Measurements from ENCODE around the gene SGMS1.

DNA sequence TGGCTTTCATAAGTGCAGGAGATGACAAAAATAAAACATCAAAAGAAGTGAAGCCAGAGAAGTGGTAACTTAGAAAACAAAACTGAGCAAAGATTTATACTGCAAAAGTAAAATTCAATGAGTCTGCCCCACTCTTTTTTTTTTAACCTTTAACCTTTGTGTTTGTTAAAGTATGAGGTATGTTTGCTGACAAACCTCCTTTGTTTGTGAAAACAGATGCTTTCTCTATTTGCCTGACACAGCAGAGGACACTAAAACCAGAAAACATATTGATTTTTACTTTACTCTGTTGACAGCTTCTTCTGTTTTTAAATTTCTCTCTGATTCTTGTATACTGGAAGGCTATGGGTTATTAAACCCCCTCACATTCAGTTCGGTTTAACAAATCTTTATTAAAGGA lies 57.6 kb downstream of the SGMS1 start:
- TF ChIP-seq, protein P1, sequence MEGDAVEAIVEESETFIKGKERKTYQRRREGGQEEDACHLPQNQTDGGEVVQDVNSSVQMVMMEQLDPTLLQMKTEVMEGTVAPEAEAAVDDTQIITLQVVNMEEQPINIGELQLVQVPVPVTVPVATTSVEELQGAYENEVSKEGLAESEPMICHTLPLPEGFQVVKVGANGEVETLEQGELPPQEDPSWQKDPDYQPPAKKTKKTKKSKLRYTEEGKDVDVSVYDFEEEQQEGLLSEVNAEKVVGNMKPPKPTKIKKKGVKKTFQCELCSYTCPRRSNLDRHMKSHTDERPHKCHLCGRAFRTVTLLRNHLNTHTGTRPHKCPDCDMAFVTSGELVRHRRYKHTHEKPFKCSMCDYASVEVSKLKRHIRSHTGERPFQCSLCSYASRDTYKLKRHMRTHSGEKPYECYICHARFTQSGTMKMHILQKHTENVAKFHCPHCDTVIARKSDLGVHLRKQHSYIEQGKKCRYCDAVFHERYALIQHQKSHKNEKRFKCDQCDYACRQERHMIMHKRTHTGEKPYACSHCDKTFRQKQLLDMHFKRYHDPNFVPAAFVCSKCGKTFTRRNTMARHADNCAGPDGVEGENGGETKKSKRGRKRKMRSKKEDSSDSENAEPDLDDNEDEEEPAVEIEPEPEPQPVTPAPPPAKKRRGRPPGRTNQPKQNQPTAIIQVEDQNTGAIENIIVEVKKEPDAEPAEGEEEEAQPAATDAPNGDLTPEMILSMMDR (IDR thresholded peaks at IDR 0.05): no peak
- TF ChIP-seq POLR2A (IDR thresholded peaks at IDR 0.05): no peak

Data from heart left ventricle (tissue), 13 donors.